ENCODE results near the gene FSD2. TPM values are rescaled to one million over a fixed set of nuclear protein-coding genes. Genes with fewer than 3 reads are reported as not detected.
"Not testable (repeated sequence)": the region's sequence is repeated elsewhere in the genome, so short reads cannot be mapped to it uniquely, and the experiment has no call there.

FSD2 gene
- total RNA-seq, 1 donor from 2014 or later: not detected

DNA sequence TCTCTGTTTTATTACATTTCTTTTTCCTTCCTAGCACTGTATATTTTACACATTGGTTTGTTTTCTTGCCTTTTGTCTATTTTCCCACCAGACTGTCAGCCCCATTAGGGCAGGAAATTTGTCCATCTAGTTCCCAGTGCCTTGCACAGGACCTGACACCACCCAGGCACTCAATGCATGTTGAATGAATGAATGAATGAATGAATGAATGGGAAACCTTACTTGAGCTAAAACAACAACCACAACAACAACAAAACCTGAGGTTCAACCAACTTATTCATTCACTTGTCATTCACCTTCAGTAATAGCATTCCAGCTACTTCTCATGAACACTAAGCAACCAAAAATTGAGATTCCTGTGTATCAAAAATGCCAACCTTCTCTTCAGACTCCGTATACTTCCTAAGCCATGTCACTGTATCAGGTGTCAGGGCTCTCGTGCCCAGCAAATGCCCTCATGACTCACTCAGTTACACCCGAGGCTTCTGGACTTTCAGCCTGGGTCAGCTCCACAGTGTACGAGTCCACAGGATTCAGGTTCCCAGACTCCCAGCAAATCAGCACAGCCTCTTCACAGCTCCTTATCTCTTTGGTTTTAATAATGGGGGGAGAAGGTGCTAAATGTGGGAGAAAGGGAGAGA lies 37.3 kb downstream of the FSD2 start:
- no peak for DNase-seq (ENCODE audit: low spot score in 2 of 2, unreplicated experiment in 2 of 2)
- no peaks in the 10 kb centered on the region for H3K4me1 Mint-ChIP-seq
- no peaks in the 10 kb centered on the region for H3K9me3 Mint-ChIP-seq
- TF ChIP-seq CTCF (IDR thresholded peaks at IDR 0.05; ENCODE audit: unreplicated experiment): no peak
- no peak overlapping the region for H3K27ac Mint-ChIP-seq
- no peaks in the 10 kb centered on the region for H3K36me3 Mint-ChIP-seq
- no peak overlapping the region for H3K4me3 Mint-ChIP-seq
- no peaks in the 10 kb centered on the region for H3K27me3 Mint-ChIP-seq (ENCODE audit: low read depth)

GRCh38 chr15:82767163-82767829 lies 38.6 kb downstream of the FSD2 start:
- Mint-ChIP-seq H3K27me3 (ENCODE audit: low read depth) (no peaks in the 10 kb centered on the region), H3K9me3 (no peaks in the 10 kb centered on the region), H3K4me1 (no peaks in the 10 kb centered on the region), H3K36me3 (peaks cover 3% of the 10 kb centered on the region), H3K27ac (no peak overlapping the region), H3K4me3 (no peak overlapping the region)
- no peak for DNase-seq (ENCODE audit: low spot score in 2 of 2, unreplicated experiment in 2 of 2)
- no peak for TF ChIP-seq CTCF (IDR thresholded peaks at IDR 0.05; ENCODE audit: unreplicated experiment)

GRCh38 chr15:82766201-82766600 lies 39.7 kb downstream of the FSD2 start:
- not testable (repeated sequence) for H3K4me3 Mint-ChIP-seq; H3K4me1 Mint-ChIP-seq; DNase-seq (ENCODE audit: low spot score in 2 of 2, unreplicated experiment in 2 of 2); H3K36me3 Mint-ChIP-seq; H3K9me3 Mint-ChIP-seq; H3K27ac Mint-ChIP-seq; H3K27me3 Mint-ChIP-seq (ENCODE audit: low read depth)

DNA sequence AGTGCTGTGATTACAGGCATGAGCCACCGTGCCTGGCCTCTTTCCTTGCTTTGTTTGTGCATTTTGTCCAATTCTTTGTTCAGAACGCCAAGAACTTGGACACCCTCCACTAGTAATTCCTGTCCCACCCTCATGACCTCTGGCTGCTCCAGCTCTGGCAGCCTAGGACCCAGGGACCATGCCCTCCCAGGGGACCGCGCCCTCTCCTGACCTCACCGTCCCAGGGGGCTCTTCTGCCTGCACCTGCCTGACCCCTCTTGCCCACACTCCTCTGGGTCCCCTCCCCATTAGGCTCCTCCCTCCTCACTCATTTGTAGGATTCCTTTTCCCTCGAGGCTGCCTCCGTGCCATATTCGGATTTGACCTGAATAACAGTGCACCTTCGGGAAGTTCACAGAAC lies 41.1 kb downstream of the FSD2 start:
- H3K4me1 Mint-ChIP-seq: no peaks in the 10 kb centered on the region
- H3K9me3 Mint-ChIP-seq: no peaks in the 10 kb centered on the region
- no peak overlapping the region for H3K27ac Mint-ChIP-seq
- H3K27me3 Mint-ChIP-seq (ENCODE audit: low read depth): no peaks in the 10 kb centered on the region
- DNase-seq (ENCODE audit: low spot score in 2 of 2, unreplicated experiment in 2 of 2): no peak
- peaks cover 5% of the 10 kb centered on the region for H3K36me3 Mint-ChIP-seq
- TF ChIP-seq CTCF (IDR thresholded peaks at IDR 0.05; ENCODE audit: unreplicated experiment): no peak
- no peak overlapping the region for H3K4me3 Mint-ChIP-seq

- DNase-seq (ENCODE audit: low spot score in 2 of 2, unreplicated experiment in 2 of 2): no peak
- no peak overlapping the region for H3K4me3 Mint-ChIP-seq
- H3K4me1 Mint-ChIP-seq: no peaks in the 10 kb centered on the region
- H3K27ac Mint-ChIP-seq: no peak overlapping the region
- H3K27me3 Mint-ChIP-seq (ENCODE audit: low read depth): no peaks in the 10 kb centered on the region
- no peak for TF ChIP-seq CTCF (IDR thresholded peaks at IDR 0.05; ENCODE audit: unreplicated experiment)
- peaks cover 5% of the 10 kb centered on the region for H3K36me3 Mint-ChIP-seq
- H3K9me3 Mint-ChIP-seq: no peaks in the 10 kb centered on the region
These were observed 41.8 kb downstream of the FSD2 start for GRCh38 chr15:82764117-82764490.

DNA sequence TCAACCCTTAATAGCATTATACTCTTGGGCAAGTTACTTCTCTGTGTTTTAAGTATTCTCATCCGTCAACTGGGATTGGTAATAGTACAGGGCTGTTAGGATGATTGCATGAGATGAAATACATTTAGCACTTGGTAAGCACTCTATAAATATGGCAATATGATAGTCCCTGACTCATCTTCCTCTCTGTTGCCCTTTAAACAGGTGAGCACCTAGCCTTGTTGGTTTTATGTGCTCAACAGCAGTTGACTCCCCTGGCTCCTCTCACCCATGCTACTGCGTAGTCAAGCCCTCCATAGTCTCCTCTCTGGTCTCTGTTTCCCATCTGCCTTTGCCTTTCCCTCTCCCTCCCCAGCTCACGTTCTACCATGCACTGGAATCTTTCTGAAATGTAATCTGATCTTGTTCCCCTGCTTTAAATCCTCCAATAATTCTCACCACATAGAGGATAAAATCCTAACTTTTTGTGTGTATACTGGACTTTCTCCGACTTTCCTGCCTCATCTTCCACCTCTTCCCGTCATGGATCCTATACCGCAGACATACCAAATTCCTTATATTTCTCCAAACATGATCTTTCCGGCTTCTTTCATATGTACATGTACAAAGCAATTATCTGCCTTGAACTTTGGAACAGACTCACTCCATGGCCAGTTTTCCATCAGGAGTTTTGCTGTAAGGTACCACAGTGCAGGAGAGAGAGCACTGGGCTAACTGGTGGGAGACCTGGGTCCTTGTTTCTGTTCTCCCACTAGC lies 42.3 kb downstream of the FSD2 start:
- H3K27ac Mint-ChIP-seq: no peak overlapping the region
- TF ChIP-seq CTCF (IDR thresholded peaks at IDR 0.05; ENCODE audit: unreplicated experiment): no peak
- no peak overlapping the region for H3K4me3 Mint-ChIP-seq
- no peaks in the 10 kb centered on the region for H3K4me1 Mint-ChIP-seq
- DNase-seq (ENCODE audit: low spot score in 2 of 2, unreplicated experiment in 2 of 2): no peak
- H3K27me3 Mint-ChIP-seq (ENCODE audit: low read depth): no peaks in the 10 kb centered on the region
- peaks cover 7% of the 10 kb centered on the region for H3K36me3 Mint-ChIP-seq
- H3K9me3 Mint-ChIP-seq: no peaks in the 10 kb centered on the region
